IMR-90 (cell line): ENCODE data around the gene AKAP13. TPM values are rescaled to one million over a fixed set of nuclear protein-coding genes. Genes with fewer than 3 reads are reported as not detected.

Experiments
- ATAC-seq: fragments of 200-7000 bp; cut with Tn5 transposase; 2 replicates; pipeline ENCODE4 v1.9.1; 2020; ENCODE audit warnings: low read depth, mild to moderate bottlenecking, moderate library complexity
- BruUV-seq: library from RNA; stranded (reverse); fragments of 400-500 nt; replicated peaks from 2 replicates; lab custom pipeline; 2021; lab: Mats Ljungman, UMichigan
- CTCF ChIA-PET: fragments of 300-600 bp; formaldehyde crosslinking; extraction: SDS; loops from one replicate; lab custom pipeline; 2021; ENCODE audit warnings: antibody characterized with exemption; lab: Yijun Ruan, JAX
- POLR2A ChIA-PET: fragments of 300-600 bp; sonication (Branson Sonifier 250); formaldehyde crosslinking; loops from one replicate; lab custom pipeline; 2022; ENCODE audit warnings: antibody characterized with exemption; ENCODE audit not compliant: unreplicated experiment; lab: Charles Lee
- DNase-seq: peaks from one replicate; pipeline ENCODE4 v3.0.0; 2013
- H2AFZ ChIP-seq: replicated peaks from 2 replicates; pipeline ENCODE3; 2013; ENCODE audit warnings: low read length, mild to moderate bottlenecking; ENCODE audit not compliant: poor library complexity
- H2AK5ac ChIP-seq: 2 replicates; pipeline ENCODE4 v1.6.1; 2013; ENCODE audit warnings: low read depth, low read length, inconsistent platforms
- H2AK9ac ChIP-seq: replicated peaks from 2 replicates; pipeline ENCODE3; 2013; ENCODE audit warnings: mild to moderate bottlenecking, low read depth, low read length, moderate library complexity; ENCODE audit not compliant: poor library complexity
- H2BK120ac ChIP-seq: 2 replicates; pipeline ENCODE4 v1.6.1; 2013; ENCODE audit warnings: low read depth, low read length, inconsistent platforms
- H2BK15ac ChIP-seq: 3 replicates; pipeline ENCODE4 v1.6.1; 2013; ENCODE audit warnings: low read depth, low read length, inconsistent platforms
- H2BK20ac ChIP-seq: 2 replicates; pipeline ENCODE4 v1.6.1; 2013; ENCODE audit warnings: low read depth, mild to moderate bottlenecking, inconsistent platforms, low read length, moderate library complexity
- H2BK5ac ChIP-seq: 2 replicates; pipeline ENCODE4 v1.6.1; 2013; ENCODE audit warnings: mild to moderate bottlenecking, low read depth, low read length, inconsistent platforms; ENCODE audit not compliant: poor library complexity, severe bottlenecking
- H3K14ac ChIP-seq: replicated peaks from 2 replicates; pipeline ENCODE4 v1.6.1; 2013; ENCODE audit warnings: low read depth, low read length, inconsistent platforms
- H3K18ac ChIP-seq: 2 replicates; pipeline ENCODE4 v1.6.1; 2013; ENCODE audit warnings: low read depth, low read length, control low read depth
- H3K23ac ChIP-seq: 2 replicates; pipeline ENCODE4 v1.6.1; 2013; ENCODE audit warnings: low read depth, low read length, inconsistent platforms
- H3K27ac ChIP-seq: 2 replicates; pipeline ENCODE4 v1.5.1; 2013; ENCODE audit warnings: mild to moderate bottlenecking, control low read depth, low read length; ENCODE audit not compliant: insufficient read depth
- H3K27me3 ChIP-seq: 2 replicates; pipeline ENCODE4 v1.6.1; 2013; ENCODE audit warnings: low read length; ENCODE audit not compliant: control insufficient read depth, insufficient read depth
- H3K36me3 ChIP-seq: 2 replicates; pipeline ENCODE4 v1.6.1; 2013; ENCODE audit warnings: low read length, mixed read lengths; ENCODE audit not compliant: control insufficient read depth, insufficient read depth
- H3K4ac ChIP-seq: 2 replicates; pipeline ENCODE4 v1.6.1; 2013; ENCODE audit warnings: low read depth, low read length, inconsistent platforms
- H3K4me1 ChIP-seq: 2 replicates; pipeline ENCODE4 v1.6.1; 2013; ENCODE audit warnings: low read length, mixed read lengths; ENCODE audit not compliant: control insufficient read depth, insufficient read depth
- H3K4me2 ChIP-seq: 2 replicates; pipeline ENCODE4 v1.6.1; 2013; ENCODE audit warnings: low read depth, mild to moderate bottlenecking, control low read depth, low read length, moderate library complexity
- H3K4me3 ChIP-seq: 2 replicates; pipeline ENCODE4 v1.5.1; 2013; ENCODE audit warnings: low read depth, mild to moderate bottlenecking, control low read depth, low read length, moderate library complexity; ENCODE audit not compliant: insufficient read depth
- H3K56ac ChIP-seq: 2 replicates; pipeline ENCODE4 v1.6.1; 2013; ENCODE audit warnings: low read length, inconsistent platforms; ENCODE audit not compliant: insufficient read depth; ENCODE audit errors: extremely low read depth
- H3K79me1 ChIP-seq, 2 experiments: 2 replicates each; pipeline ENCODE4 v1.6.1; 2013; ENCODE audit warnings: low read length in 2 of 2, inconsistent platforms in 1 of 2, low read depth in 1 of 2
- H3K9ac ChIP-seq: 2 replicates; pipeline ENCODE4 v1.6.1; 2013; ENCODE audit warnings: low read depth, low read length, control low read depth
- H3K9me1 ChIP-seq: 2 replicates; pipeline ENCODE4 v1.6.1; 2013; ENCODE audit warnings: low read length, inconsistent platforms; ENCODE audit not compliant: insufficient read depth
- H3K9me3 ChIP-seq: 2 replicates; pipeline ENCODE4 v1.6.1; 2013; ENCODE audit warnings: low read length; ENCODE audit not compliant: control insufficient read depth, insufficient read depth
- H4K20me1 ChIP-seq: 2 replicates; pipeline ENCODE4 v1.6.1; 2013; ENCODE audit warnings: low read length, inconsistent platforms; ENCODE audit not compliant: insufficient read depth
- H4K5ac ChIP-seq: 2 replicates; pipeline ENCODE4 v1.6.1; 2013; ENCODE audit warnings: mild to moderate bottlenecking, low read depth, low read length, control low read depth
- H4K8ac ChIP-seq, 2 experiments: 2 replicates each; pipeline ENCODE4 v1.6.1; 2013; ENCODE audit warnings: low read depth in 2 of 2, low read length in 2 of 2, control low read depth in 1 of 2, inconsistent platforms in 1 of 2
- H4K91ac ChIP-seq: 2 replicates; pipeline ENCODE4 v1.6.1; 2013; ENCODE audit warnings: low read depth, low read length, inconsistent platforms; ENCODE audit not compliant: insufficient read depth
- MAZ ChIP-seq: IDR thresholded peaks from 2 replicates; pipeline ENCODE4 v1.6.1; 2012; ENCODE audit warnings: low read depth, mild to moderate bottlenecking, low read length, improper control_type of control experiment, moderate library complexity, borderline replicate concordance
- RAD21 ChIP-seq: IDR thresholded peaks from 2 replicates; pipeline ENCODE4 v1.6.1; 2012; ENCODE audit warnings: low read length, improper control_type of control experiment
- SMC3 ChIP-seq: fragments of 150-350 bp; IDR thresholded peaks from 2 replicates; pipeline ENCODE4 v1.6.1; 2016; ENCODE audit warnings: low read depth, mild to moderate bottlenecking, antibody characterized with exemption, low read length, moderate library complexity
- WGBS, 2 experiments: methylation state at CpG; one replicate each; pipeline versions ENCODE4 v1.1.5 to v1.1.7; 2013; ENCODE audit warnings: missing lambda C conversion rate in 2 of 2; ENCODE audit not compliant: insufficient read length in 1 of 2; ENCODE audit errors: extremely low coverage in 2 of 2; 5-methylcytosine and 5-hydroxymethylcytosine counted together
- dilution Hi-C: fragments of 300-500 bp; cut with HindIII; formaldehyde crosslinking; loops from one replicate; pipeline ENCODE4 v1.14.3; 2018; ENCODE audit warnings: low sequenced_read_pairs; ENCODE audit not compliant: unreplicated experiment
- in situ Hi-C: fragments of 300-500 bp; cut with MboI; formaldehyde crosslinking; loops from 3 replicates; pipeline ENCODE4 v1.14.3; 2019; ENCODE audit warnings: low sequenced_read_pairs, inconsistent platforms, mixed read lengths
- intact Hi-C: fragments of 100-400 bp; cut with micrococcal nuclease; formaldehyde crosslinking; loops from 2 replicates; pipeline ENCODE4 v1.10.0; 2022
- polyA plus RNA-seq, 3 experiments: library from polyadenylated mRNA; depleted of rRNA; stranded (reverse); fragments of >200 nt; gene quantifications; 2 replicates each; pipeline ENCODE4 v1.2.3, GENCODE V29; 2012; ENCODE audit warnings: low replicate concordance in 1 of 3
- total RNA-seq: library from RNA; depleted of rRNA; stranded (reverse); fragments of >200 nt; gene quantifications from 2 replicates; pipeline ENCODE4 v1.2.3, GENCODE V29; 2012
- TF ChIP-seq, protein P1 (sequence below): fragments of 150-350 bp; IDR thresholded peaks from 2 replicates; pipeline ENCODE4 v1.6.1; 2017; ENCODE audit warnings: mild to moderate bottlenecking, antibody characterized with exemption, low read length, low read depth

The AKAP13 gene
- total and polyA plus RNA-seq, 2 of the 4 experiments (the other 2 are of a cell fraction): 10.4 to 46.4 TPM

DNA sequence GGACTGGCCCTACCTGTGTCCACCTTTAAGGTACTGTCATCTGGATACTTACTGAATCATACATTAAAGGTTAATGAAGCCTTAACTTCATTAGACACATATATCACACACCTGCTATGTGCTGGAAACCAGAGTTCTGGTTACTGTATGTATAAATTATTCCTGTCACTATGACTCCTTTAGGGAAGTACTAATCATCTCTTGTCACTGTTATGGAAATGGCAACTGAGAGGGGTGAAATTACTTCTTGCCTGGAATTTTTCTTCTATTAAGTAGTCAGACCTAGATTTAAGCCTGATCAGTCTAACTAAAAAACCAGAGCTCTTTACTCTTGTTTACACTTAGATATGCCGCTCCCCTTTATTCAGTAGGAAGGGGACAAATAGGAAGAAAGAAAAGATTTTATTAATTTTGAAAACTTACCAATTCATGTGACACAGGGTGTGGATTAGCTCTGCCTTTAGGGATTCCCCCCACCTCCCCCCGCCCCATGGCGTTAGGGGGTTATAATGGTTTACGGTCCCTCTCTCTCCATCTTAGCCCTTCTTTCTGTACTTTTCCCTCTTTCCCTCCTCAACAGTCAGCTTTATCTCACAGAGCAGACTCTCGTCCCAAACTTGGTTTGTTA lies 261.8 kb downstream of the AKAP13 start:
- H3K27me3 ChIP-seq: no peaks in the 10 kb centered on the region
- H3K14ac ChIP-seq: peak overlapping the region; percentile 64; the same call in 1 of the 2 replicates
- peaks cover 9 to 50% of the 10 kb centered on the region in 2 experiments; a peak in 2 of 4 replicates for H3K79me1 ChIP-seq
- H2BK20ac ChIP-seq: no peak overlapping the region
- H3K9me3 ChIP-seq: no peaks in the 10 kb centered on the region
- H3K56ac ChIP-seq: peak overlapping the region; percentile 25; the same call in 1 of the 2 replicates
- BruUV-seq: no TSS peak
- peak overlapping the region; percentile 50 for H2AK5ac ChIP-seq
- WGBS, 2 experiments: no CpG with 5 or more reads among the region's 5 CpGs
- ChIA-PET POLR2A (interaction anchor here (0.6 kb wide), 1 partner anchor 20 kb away, joined by 11 read pairs; no protein-coding TSS in a partner anchor), CTCF (no interaction called here)
- peak overlapping the region; percentile 62 for H2AFZ ChIP-seq
- H3K9ac ChIP-seq: peak overlapping the region; percentile 39
- H3K18ac ChIP-seq: peak overlapping the region; percentile 50; the same call in 1 of the 2 replicates
- H3K4ac ChIP-seq: peak overlapping the region; percentile 50; the same call in 1 of the 2 replicates
- peaks cover 12% of the 10 kb centered on the region for H3K9me1 ChIP-seq
- H4K5ac ChIP-seq: peak overlapping the region; percentile 32; the same call in 1 of the 2 replicates
- peak overlapping the region; percentile 14; the same call in 1 of the 2 replicates for H3K4me3 ChIP-seq
- DNase-seq: no peak
- H2BK15ac ChIP-seq: no peak overlapping the region
- H4K20me1 ChIP-seq: no peaks in the 10 kb centered on the region
- peak overlapping the region in 1 of 2 experiments; percentile 80; a peak in 2 of 4 replicates for H4K8ac ChIP-seq
- no peak overlapping the region for H2BK120ac ChIP-seq
- peak overlapping the region; percentile 50 for H2BK5ac ChIP-seq
- dilution Hi-C loops: no loop called here
- no peak overlapping the region for H4K91ac ChIP-seq
- peaks cover 16% of the 10 kb centered on the region for H3K4me1 ChIP-seq
- H3K36me3 ChIP-seq: peaks cover 6% of the 10 kb centered on the region; the same call in 1 of the 2 replicates
- intact Hi-C loops: no loop called here
- no peak for TF ChIP-seq RAD21
- TF ChIP-seq, protein P1, sequence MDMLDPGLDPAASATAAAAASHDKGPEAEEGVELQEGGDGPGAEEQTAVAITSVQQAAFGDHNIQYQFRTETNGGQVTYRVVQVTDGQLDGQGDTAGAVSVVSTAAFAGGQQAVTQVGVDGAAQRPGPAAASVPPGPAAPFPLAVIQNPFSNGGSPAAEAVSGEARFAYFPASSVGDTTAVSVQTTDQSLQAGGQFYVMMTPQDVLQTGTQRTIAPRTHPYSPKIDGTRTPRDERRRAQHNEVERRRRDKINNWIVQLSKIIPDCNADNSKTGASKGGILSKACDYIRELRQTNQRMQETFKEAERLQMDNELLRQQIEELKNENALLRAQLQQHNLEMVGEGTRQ: no peak
- TF ChIP-seq SMC3: no peak
- no peak for TF ChIP-seq MAZ
- in situ Hi-C loops: no loop called here
- peak overlapping the region; percentile 48 for H3K27ac ChIP-seq
- peak overlapping the region; percentile 83 for H3K4me2 ChIP-seq
- ATAC-seq: peak; percentile 8; the same call in 1 of the 2 replicates
- peak overlapping the region; percentile 73 for H3K23ac ChIP-seq
- H2AK9ac ChIP-seq: no peak overlapping the region
